ENCODE results near the gene EIF5. TPM values are rescaled to one million over a fixed set of nuclear protein-coding genes. Genes with fewer than 3 reads are reported as not detected.

EIF5 gene
- total and polyA plus RNA-seq, 4 donors, result 121 to 435 (median 192) TPM

DNA sequence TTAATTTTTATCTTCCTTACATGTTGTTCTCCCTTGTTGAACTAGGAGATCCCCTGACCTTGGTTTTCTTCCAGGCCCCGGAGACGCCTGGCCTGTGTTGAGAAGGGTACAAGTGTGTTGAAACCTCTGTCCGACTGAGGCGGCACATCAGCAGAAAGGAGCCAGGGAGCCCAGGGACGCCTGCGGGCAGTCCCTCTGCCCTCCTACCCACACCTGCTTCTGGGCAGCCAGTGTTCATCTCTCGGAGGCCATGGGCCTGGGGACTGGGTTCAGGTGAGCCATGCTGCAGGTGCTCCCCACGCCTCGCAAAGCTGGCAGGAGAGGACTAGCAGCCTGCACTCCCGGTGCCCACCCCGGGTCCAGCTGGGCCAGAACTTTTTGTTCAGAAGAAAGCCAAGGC, 39.9 kb upstream of the EIF5 start (continued):
- TF ChIP-seq REST (IDR thresholded peaks at IDR 0.05) (no peak), EGR1 (IDR thresholded peaks at IDR 0.05; ENCODE audit: low read depth in 2 of 2) (no peak)

DNA sequence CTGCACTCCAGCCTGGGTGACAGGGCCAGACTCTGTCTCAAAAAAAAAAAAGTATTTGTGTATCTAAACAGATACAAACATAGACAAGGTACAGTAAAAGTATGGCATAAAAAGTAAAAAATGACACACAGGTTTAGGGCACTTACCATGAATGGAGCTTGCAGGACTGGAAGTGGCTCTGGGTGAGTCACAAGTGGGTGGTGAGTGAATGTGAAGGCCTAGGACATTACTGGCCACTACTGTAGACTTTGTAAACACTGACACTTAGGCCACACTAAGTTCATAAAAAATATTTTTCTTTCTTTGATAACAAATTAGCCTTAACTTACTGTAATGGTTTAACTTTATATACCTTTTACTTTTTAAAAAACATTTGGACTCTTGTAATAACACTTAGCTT, 38.0 kb upstream of the EIF5 start:
- H3K36me3 ChIP-seq (ENCODE audit: control insufficient read depth in 4 of 4, insufficient read depth in 3 of 4, low read depth in 1 of 4, low read length in 3 of 4), result no peaks in the 10 kb centered on the region
- H3K9ac ChIP-seq (ENCODE audit: low read depth in 1 of 2, low read length in 2 of 2), result no peak overlapping the region
- no peaks in the 10 kb centered on the region for H3K4me1 ChIP-seq (ENCODE audit: control insufficient read depth in 4 of 4, insufficient read depth in 4 of 4, low read length in 3 of 4)
- no peak for TF ChIP-seq CTCF (IDR thresholded peaks at IDR 0.05; ENCODE audit: low read depth, low read length, missing input control)
- TF ChIP-seq YY1 (IDR thresholded peaks at IDR 0.05), result no peak
- TF ChIP-seq FOXA1 (IDR thresholded peaks at IDR 0.05), result no peak
- TF ChIP-seq HNF4A (conservative IDR thresholded peaks at IDR 0.05), result no peak
- no peak for TF ChIP-seq NR2F2 (IDR thresholded peaks at IDR 0.05)
- no peak for TF ChIP-seq EGR1 (IDR thresholded peaks at IDR 0.05; ENCODE audit: low read depth in 2 of 2)
- no peak for TF ChIP-seq GABPA (IDR thresholded peaks at IDR 0.05 in 1 of 2, conservative IDR thresholded peaks at IDR 0.05 in 1 of 2)
- TF ChIP-seq, protein P1, sequence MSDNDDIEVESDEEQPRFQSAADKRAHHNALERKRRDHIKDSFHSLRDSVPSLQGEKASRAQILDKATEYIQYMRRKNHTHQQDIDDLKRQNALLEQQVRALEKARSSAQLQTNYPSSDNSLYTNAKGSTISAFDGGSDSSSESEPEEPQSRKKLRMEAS (IDR thresholded peaks at IDR 0.05), result no peak
- no peak for TF ChIP-seq REST (IDR thresholded peaks at IDR 0.05)
- TF ChIP-seq HNF4G (IDR thresholded peaks at IDR 0.05), result no peak
- no peak for TF ChIP-seq SP1 (IDR thresholded peaks at IDR 0.05)
- no peak for TF ChIP-seq RXRA (IDR thresholded peaks at IDR 0.05)
- no peak for TF ChIP-seq JUND (IDR thresholded peaks at IDR 0.05)
- TF ChIP-seq, protein P2, sequence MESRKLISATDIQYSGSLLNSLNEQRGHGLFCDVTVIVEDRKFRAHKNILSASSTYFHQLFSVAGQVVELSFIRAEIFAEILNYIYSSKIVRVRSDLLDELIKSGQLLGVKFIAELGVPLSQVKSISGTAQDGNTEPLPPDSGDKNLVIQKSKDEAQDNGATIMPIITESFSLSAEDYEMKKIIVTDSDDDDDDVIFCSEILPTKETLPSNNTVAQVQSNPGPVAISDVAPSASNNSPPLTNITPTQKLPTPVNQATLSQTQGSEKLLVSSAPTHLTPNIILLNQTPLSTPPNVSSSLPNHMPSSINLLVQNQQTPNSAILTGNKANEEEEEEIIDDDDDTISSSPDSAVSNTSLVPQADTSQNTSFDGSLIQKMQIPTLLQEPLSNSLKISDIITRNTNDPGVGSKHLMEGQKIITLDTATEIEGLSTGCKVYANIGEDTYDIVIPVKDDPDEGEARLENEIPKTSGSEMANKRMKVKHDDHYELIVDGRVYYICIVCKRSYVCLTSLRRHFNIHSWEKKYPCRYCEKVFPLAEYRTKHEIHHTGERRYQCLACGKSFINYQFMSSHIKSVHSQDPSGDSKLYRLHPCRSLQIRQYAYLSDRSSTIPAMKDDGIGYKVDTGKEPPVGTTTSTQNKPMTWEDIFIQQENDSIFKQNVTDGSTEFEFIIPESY (IDR thresholded peaks at IDR 0.05), result no peak
- TF ChIP-seq TAF1 (conservative IDR thresholded peaks at IDR 0.05), result no peak
- TF ChIP-seq RAD21 (IDR thresholded peaks at IDR 0.05), result no peak
- TF ChIP-seq, protein P3, sequence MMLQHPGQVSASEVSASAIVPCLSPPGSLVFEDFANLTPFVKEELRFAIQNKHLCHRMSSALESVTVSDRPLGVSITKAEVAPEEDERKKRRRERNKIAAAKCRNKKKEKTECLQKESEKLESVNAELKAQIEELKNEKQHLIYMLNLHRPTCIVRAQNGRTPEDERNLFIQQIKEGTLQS (IDR thresholded peaks at IDR 0.05), result no peak
- no peak for TF ChIP-seq FOXA2 (IDR thresholded peaks at IDR 0.05)
- H3K9me3 ChIP-seq (ENCODE audit: control insufficient read depth in 4 of 4, low read length in 3 of 4), result no peaks in the 10 kb centered on the region
- H3K27me3 ChIP-seq (ENCODE audit: control insufficient read depth in 4 of 4, insufficient read depth in 4 of 4, low read length in 3 of 4), result no peaks in the 10 kb centered on the region
- H3K27ac ChIP-seq (ENCODE audit: low read depth in 1 of 2, low read length in 2 of 2), result no peak overlapping the region
- DNase-seq (ENCODE audit: low spot score), result no peak
- H3K4me3 ChIP-seq (ENCODE audit: low read depth in 1 of 3, low read length in 3 of 3), result no peak overlapping the region

Measured in liver (tissue), 9 donors.